ENCODE measurements around the gene WWC2. TPM values are rescaled to one million over a fixed set of nuclear protein-coding genes. Genes with fewer than 3 reads are reported as not detected.

The WWC2 gene
- total RNA-seq, 1 experiment from 2014 or later = 80.3 TPM

DNA sequence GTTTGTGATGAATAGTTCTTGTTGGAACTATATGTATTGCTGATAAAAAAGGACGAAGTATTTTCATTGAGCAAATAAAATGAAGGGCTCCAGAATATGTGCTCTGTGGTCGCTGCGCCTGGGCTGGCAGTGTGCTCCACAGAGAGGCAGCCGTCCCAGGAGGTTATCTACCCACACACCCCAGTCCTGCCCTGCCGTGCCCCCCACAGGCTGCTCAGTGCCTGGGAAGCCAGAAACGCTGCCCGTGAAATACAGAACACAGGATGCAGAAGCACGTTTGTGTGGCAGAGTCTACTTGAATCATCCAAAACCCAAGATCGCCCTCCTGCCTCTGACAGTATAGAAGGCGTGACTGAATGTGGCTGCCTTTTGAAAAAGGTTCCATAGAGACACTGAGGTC, 219.6 kb downstream of the WWC2 start:
- TF ChIP-seq TCF7L2 (IDR thresholded peaks at IDR 0.05; ENCODE audit: low read depth, low read length) (no peak), SIN3A (IDR thresholded peaks at IDR 0.05; ENCODE audit: borderline replicate concordance, insufficient read depth, low read depth, low read length) (no peak), POLR2AphosphoS5 (IDR thresholded peaks at IDR 0.05; ENCODE audit: low read depth, low read length) (no peak)
- TF ChIP-seq, protein P1, sequence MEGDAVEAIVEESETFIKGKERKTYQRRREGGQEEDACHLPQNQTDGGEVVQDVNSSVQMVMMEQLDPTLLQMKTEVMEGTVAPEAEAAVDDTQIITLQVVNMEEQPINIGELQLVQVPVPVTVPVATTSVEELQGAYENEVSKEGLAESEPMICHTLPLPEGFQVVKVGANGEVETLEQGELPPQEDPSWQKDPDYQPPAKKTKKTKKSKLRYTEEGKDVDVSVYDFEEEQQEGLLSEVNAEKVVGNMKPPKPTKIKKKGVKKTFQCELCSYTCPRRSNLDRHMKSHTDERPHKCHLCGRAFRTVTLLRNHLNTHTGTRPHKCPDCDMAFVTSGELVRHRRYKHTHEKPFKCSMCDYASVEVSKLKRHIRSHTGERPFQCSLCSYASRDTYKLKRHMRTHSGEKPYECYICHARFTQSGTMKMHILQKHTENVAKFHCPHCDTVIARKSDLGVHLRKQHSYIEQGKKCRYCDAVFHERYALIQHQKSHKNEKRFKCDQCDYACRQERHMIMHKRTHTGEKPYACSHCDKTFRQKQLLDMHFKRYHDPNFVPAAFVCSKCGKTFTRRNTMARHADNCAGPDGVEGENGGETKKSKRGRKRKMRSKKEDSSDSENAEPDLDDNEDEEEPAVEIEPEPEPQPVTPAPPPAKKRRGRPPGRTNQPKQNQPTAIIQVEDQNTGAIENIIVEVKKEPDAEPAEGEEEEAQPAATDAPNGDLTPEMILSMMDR (IDR thresholded peaks at IDR 0.05) = no peak
- Histone ChIP-seq H3K27ac (ENCODE audit: low read length) (no peak overlapping the region), H3K9me3 (ENCODE audit: control insufficient read depth, insufficient read depth, low read depth, low read length) (no peaks in the 10 kb centered on the region), H3K4me3 (ENCODE audit: low read depth in 2 of 2, low read length in 2 of 2) (no peak overlapping the region), H3K27me3 (ENCODE audit: control insufficient read depth, insufficient read depth, low read length) (no peaks in the 10 kb centered on the region), H3K36me3 (ENCODE audit: control insufficient read depth, insufficient read depth, low read length) (no peaks in the 10 kb centered on the region; the same call in 1 of the 2 replicates), H3K4me1 (ENCODE audit: control insufficient read depth, insufficient read depth, low read length) (no peaks in the 10 kb centered on the region)
- intact Hi-C loops (cut with micrococcal nuclease; ENCODE audit: unreplicated experiment) (no loop called here), in situ Hi-C loops (cut with HindIII; ENCODE audit: low pct_unique_long_range_greater_than_20kb, low sequenced_read_pairs) (no loop called here)
- BruUV-seq (replicated peaks) = no TSS peak
- ATAC-seq (no peak), DNase-seq (ENCODE audit: low read depth, low spot score) (no peak)
- CTCF ChIA-PET = interaction anchor here (0.7 kb wide), 1 partner anchor 555 kb away, joined by 3 read pairs; no protein-coding TSS in a partner anchor
- POLR2A ChIA-PET = no interaction called here

DNA sequence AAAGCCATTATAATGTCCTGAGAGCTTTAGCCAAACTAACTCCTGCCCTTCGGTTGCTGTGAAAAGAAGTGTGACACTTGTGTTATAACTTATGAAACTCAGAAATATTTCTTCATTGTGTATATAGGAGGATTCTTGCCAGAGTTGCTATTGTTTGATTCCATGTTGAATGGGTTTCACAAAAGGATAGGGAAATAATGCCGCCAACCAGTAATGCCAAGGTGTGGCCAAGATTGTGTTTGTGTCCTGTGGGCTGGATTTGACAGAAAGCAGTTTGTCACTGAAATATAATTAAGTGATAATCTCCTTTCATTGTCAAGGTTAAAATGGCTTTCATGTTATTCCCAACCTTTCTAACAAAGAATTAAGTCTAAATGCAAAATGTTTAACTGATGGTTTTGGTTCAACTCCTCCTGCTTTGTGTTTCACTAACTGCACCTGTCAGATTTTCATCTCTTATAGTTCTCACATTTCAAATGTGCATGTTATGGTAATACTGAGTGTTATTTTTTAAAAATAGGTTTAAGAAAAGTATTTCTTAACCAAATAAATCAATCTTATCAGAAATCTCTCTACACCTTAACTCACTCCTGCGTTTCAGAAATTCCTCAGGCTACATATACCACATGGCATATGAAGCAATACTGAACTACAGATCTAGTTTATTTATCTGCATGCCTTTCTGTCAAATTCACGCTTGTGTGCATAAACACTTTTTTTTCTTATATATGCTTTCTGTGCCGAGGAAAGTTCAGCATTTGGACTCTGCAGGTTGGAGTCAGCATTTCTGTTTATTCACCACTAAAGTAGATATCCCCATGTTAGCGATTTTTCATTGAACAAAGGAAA, 221.4 kb downstream of the WWC2 start, which contains the start of gene CLDN22:
Gene CLDN22 (minus strand): TSS at position 66 of the 849 bp plus-strand sequence. CDS start 58 bp downstream, at position 8.
- no peak within 1 kb of the TSS for H3K4me3 ChIP-seq (ENCODE audit: low read depth in 2 of 2, low read length in 2 of 2)
- BruUV-seq (replicated peaks) = no TSS peak
- H3K4me1 ChIP-seq (ENCODE audit: control insufficient read depth, insufficient read depth, low read length) = no peaks in the 10 kb centered on the region
- ATAC-seq (no peak), DNase-seq (ENCODE audit: low read depth, low spot score) (no peak)
- ChIA-PET POLR2A (no interaction called here), CTCF (no interaction called here)
- no peaks in the 10 kb centered on the region for H3K9me3 ChIP-seq (ENCODE audit: control insufficient read depth, insufficient read depth, low read depth, low read length)
- TF ChIP-seq POLR2AphosphoS5 (IDR thresholded peaks at IDR 0.05; ENCODE audit: low read depth, low read length) (no peak), TCF7L2 (IDR thresholded peaks at IDR 0.05; ENCODE audit: low read depth, low read length) (no peak), SIN3A (IDR thresholded peaks at IDR 0.05; ENCODE audit: borderline replicate concordance, insufficient read depth, low read depth, low read length) (no peak)
- TF ChIP-seq, protein P2, sequence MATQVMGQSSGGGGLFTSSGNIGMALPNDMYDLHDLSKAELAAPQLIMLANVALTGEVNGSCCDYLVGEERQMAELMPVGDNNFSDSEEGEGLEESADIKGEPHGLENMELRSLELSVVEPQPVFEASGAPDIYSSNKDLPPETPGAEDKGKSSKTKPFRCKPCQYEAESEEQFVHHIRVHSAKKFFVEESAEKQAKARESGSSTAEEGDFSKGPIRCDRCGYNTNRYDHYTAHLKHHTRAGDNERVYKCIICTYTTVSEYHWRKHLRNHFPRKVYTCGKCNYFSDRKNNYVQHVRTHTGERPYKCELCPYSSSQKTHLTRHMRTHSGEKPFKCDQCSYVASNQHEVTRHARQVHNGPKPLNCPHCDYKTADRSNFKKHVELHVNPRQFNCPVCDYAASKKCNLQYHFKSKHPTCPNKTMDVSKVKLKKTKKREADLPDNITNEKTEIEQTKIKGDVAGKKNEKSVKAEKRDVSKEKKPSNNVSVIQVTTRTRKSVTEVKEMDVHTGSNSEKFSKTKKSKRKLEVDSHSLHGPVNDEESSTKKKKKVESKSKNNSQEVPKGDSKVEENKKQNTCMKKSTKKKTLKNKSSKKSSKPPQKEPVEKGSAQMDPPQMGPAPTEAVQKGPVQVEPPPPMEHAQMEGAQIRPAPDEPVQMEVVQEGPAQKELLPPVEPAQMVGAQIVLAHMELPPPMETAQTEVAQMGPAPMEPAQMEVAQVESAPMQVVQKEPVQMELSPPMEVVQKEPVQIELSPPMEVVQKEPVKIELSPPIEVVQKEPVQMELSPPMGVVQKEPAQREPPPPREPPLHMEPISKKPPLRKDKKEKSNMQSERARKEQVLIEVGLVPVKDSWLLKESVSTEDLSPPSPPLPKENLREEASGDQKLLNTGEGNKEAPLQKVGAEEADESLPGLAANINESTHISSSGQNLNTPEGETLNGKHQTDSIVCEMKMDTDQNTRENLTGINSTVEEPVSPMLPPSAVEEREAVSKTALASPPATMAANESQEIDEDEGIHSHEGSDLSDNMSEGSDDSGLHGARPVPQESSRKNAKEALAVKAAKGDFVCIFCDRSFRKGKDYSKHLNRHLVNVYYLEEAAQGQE (IDR thresholded peaks at IDR 0.05; ENCODE audit: insufficient read depth in 1 of 2, low read depth in 2 of 2, low read length in 1 of 2) = no peak
- TF ChIP-seq, protein P1 (IDR thresholded peaks at IDR 0.05) = no peak
- in situ Hi-C loops (cut with HindIII; ENCODE audit: low pct_unique_long_range_greater_than_20kb, low sequenced_read_pairs) (no loop called here), intact Hi-C loops (cut with micrococcal nuclease; ENCODE audit: unreplicated experiment) (no loop called here)
- no peaks in the 10 kb centered on the region for H3K27me3 ChIP-seq (ENCODE audit: control insufficient read depth, insufficient read depth, low read length)
- H3K36me3 ChIP-seq (ENCODE audit: control insufficient read depth, insufficient read depth, low read length) = no peaks in the 10 kb centered on the region; the same call in 1 of the 2 replicates
- no peak within 1 kb of the TSS for H3K27ac ChIP-seq (ENCODE audit: low read length)
